Mesothelial cell of epicardium (in vitro differentiated cells): ENCODE data around the gene ETV1. TPM values are rescaled to one million over a fixed set of nuclear protein-coding genes. Genes with fewer than 3 reads are reported as not detected.

Source experiments
- DNase-seq, 2 experiments: peaks; one replicate each; pipeline ENCODE4 v3.0.0; 2021; ENCODE audit warnings: low spot score in 2 of 2; ENCODE audit not compliant: unreplicated experiment in 2 of 2
- H3K27ac Mint-ChIP-seq: 2 replicates; pipeline ENCODE4 v1.8.0; 2021; ENCODE audit warnings: mixed read lengths
- H3K27me3 Mint-ChIP-seq: 2 replicates; pipeline ENCODE4 v1.8.0; 2021; ENCODE audit warnings: low read depth, mixed read lengths
- H3K36me3 Mint-ChIP-seq: 2 replicates; pipeline ENCODE4 v1.8.0; 2021; ENCODE audit warnings: mixed read lengths
- H3K4me1 Mint-ChIP-seq: 2 replicates; pipeline ENCODE4 v1.8.0; 2021; ENCODE audit warnings: mixed read lengths
- H3K4me3 Mint-ChIP-seq: 2 replicates; pipeline ENCODE4 v1.8.0; 2021; ENCODE audit warnings: mild to moderate bottlenecking, moderate library complexity, mixed read lengths
- H3K9me3 Mint-ChIP-seq: 2 replicates; pipeline ENCODE4 v1.8.0; 2021; ENCODE audit warnings: mixed read lengths
- total RNA-seq: library from RNA; stranded (reverse); gene quantifications from 3 replicates; pipeline ENCODE4 v1.2.1, GENCODE V29; 2021
- TF ChIP-seq, protein P1 (sequence below): fragments of 200-600 bp; sonication (generic); IDR thresholded peaks from one replicate; pipeline ENCODE4 v1.5.0; 2021; ENCODE audit warnings: antibody characterized with exemption; ENCODE audit not compliant: unreplicated experiment

ETV1 gene
- total RNA-seq, 1 donor from 2014 or later, result 23.0 TPM

DNA sequence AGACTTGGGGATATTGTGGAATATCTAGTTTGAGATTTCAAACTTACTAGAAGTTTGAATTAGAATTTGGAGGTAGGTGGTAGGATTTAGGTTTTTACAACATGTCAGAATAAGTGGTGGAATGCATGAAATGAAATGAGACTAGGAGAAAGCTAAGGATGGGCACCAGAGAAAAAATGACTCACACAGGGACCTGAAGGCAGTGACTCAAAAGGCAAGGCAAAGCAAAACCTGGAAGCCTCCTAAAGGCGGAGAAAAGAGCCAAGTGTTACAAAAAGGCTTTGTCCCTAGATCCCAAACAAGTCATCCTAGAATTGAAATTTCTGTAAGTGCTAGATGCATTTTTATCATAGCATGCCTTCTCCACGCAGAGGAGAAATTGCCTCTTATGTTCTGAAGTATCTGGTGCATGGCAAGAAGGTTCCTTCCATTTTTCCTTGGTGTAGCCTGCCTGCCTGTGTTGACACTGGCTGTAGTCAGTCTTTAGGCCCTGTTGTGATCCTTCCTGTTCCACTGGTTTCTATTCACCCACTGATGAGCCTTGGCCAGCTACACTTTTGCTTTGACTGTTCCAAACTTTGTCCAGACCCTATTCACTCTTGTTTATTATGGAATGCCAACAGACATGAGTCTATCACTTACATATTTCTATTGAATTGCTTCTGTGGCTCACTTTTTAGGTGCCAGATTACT is 109.3 kb downstream of the ETV1 start:
- Mint-ChIP-seq H3K9me3 (peaks cover 23% of the 10 kb centered on the region), H3K27ac (no peak overlapping the region), H3K27me3 (no peaks in the 10 kb centered on the region), H3K36me3 (no peaks in the 10 kb centered on the region), H3K4me1 (peaks cover 8% of the 10 kb centered on the region), H3K4me3 (no peak overlapping the region)
- DNase-seq, result no peak
- TF ChIP-seq, protein P1, sequence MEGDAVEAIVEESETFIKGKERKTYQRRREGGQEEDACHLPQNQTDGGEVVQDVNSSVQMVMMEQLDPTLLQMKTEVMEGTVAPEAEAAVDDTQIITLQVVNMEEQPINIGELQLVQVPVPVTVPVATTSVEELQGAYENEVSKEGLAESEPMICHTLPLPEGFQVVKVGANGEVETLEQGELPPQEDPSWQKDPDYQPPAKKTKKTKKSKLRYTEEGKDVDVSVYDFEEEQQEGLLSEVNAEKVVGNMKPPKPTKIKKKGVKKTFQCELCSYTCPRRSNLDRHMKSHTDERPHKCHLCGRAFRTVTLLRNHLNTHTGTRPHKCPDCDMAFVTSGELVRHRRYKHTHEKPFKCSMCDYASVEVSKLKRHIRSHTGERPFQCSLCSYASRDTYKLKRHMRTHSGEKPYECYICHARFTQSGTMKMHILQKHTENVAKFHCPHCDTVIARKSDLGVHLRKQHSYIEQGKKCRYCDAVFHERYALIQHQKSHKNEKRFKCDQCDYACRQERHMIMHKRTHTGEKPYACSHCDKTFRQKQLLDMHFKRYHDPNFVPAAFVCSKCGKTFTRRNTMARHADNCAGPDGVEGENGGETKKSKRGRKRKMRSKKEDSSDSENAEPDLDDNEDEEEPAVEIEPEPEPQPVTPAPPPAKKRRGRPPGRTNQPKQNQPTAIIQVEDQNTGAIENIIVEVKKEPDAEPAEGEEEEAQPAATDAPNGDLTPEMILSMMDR, result no peak

DNA sequence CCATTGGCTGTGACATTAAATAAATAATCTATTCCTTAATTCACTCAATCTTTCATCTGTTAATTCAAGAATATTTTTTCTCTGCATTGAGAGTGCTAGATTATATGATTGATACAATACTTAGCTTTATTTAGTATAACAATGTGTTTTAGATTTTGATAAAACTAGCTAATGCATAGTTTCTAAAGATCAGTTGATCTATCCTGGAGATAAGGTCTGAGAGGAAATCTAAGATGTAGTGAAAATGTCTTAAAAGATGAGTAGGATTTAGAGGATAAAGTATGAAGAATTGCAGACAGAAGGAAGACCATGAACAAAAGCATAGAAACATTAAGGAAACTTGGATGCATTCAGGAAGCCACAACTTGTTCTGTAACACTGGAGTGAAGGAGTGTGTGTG is 110.3 kb downstream of the ETV1 start:
- TF ChIP-seq, protein P1, result no peak
- no peak overlapping the region for H3K4me3 Mint-ChIP-seq
- H3K27me3 Mint-ChIP-seq, result no peaks in the 10 kb centered on the region
- DNase-seq, result no peak
- no peak overlapping the region for H3K27ac Mint-ChIP-seq
- H3K4me1 Mint-ChIP-seq, result peaks cover 8% of the 10 kb centered on the region
- H3K9me3 Mint-ChIP-seq, result peaks cover 23% of the 10 kb centered on the region
- H3K36me3 Mint-ChIP-seq, result no peaks in the 10 kb centered on the region

DNA sequence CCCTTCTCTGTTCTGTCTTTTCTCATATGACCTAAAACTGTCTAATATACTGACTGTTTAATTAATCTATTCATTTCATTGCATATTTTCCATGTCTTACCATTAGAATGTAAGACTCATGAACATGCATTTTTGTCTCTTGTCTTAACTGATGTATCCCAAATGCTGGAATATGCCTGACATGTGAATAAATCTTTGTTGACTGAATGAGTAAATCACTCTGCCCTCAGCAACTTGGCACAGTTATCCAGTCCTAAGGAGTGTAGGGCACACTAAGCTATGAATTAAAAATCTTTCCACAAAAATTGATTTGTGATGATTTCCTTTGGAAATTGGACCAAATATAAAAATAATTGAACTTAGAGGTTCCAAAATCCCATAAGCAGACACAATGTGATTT is 111.3 kb downstream of the ETV1 start:
- TF ChIP-seq, protein P1, result no peak
- Mint-ChIP-seq H3K27me3 (no peaks in the 10 kb centered on the region), H3K4me1 (peaks cover 8% of the 10 kb centered on the region), H3K27ac (no peak overlapping the region), H3K36me3 (no peaks in the 10 kb centered on the region), H3K9me3 (peaks cover 23% of the 10 kb centered on the region), H3K4me3 (no peak overlapping the region)
- no peak for DNase-seq

DNA sequence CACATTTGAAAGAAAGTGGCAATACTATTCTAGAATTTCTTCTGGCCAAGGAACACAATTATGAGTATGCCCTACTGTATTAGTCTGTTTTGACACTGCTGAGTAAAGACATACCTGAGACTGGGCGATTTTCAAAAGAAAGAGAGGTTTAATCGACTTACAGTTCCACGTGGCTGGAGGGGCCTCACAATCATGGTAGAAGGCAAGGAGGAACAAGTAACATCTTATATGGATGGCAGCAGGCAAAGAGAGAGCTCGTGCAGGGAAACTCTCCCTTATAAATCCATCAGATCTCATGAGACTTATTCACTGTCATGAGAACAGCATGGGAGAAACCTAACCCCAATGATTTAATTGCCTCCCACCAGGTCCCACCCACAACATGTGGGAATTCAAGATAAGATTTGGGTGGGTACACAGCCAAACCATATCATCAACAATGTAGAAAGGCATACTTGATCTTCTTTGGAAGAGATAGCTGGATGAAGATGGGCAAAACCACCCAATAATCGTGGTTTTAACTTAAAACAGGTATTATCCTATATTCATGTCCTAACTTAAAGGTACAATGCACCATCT is 113.9 kb downstream of the ETV1 start:
- Mint-ChIP-seq H3K9me3 (peaks cover 23% of the 10 kb centered on the region), H3K4me1 (peaks cover 4% of the 10 kb centered on the region), H3K4me3 (no peak overlapping the region), H3K27ac (no peak overlapping the region), H3K36me3 (no peaks in the 10 kb centered on the region), H3K27me3 (no peaks in the 10 kb centered on the region)
- TF ChIP-seq, protein P1, result no peak
- DNase-seq, result no peak

DNA sequence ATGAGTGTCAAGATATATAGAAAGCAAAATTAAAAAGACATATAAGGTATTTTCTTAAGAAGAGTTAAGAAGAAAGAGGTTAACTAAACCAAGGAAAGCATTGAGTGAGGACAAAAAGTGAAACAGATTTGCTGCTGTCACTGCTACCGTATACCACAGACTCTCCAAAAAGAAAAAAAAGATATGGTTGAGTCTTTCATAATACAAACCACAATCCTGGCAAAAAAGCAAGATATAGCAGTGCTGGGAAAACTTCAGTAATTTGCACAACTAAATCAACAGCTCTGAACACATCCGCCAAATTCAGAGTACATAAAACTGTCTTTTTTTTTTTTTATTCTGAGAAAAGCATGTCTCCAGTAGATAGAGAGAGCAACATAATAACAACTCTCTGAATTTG is 114.7 kb downstream of the ETV1 start:
- H3K36me3 Mint-ChIP-seq, result no peaks in the 10 kb centered on the region
- TF ChIP-seq, protein P1, result no peak
- DNase-seq, result no peak
- H3K4me3 Mint-ChIP-seq, result no peak overlapping the region
- H3K4me1 Mint-ChIP-seq, result no peaks in the 10 kb centered on the region
- no peak overlapping the region for H3K27ac Mint-ChIP-seq
- no peaks in the 10 kb centered on the region for H3K27me3 Mint-ChIP-seq
- peaks cover 23% of the 10 kb centered on the region for H3K9me3 Mint-ChIP-seq
